HS-27A (cell line): ENCODE results near the gene ADD2.

Source experiments
- DNase-seq: peaks from one replicate; pipeline ENCODE4 v3.0.0-alpha.2; 2012; ENCODE audit warnings: low read depth, missing footprints

The ADD2 gene

DNA sequence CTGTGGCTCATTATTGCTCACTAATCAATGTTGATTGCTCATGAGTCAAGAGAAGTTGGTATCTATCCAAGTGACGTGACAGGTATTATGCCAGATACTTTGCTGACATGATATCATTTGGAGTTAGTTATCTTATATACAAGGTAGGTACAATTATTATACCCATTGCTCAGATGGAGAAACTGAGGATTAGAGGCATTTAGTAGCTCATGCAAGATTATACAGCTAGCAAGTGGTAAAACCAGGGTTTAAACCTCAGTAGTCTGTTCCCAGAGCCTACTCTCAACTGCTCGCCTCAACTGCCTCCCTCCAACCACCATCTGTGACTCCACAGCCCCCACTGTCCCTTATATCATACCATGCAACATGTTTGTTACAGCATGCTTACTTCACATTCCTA lies 16.3 kb upstream of the ADD2 start:
- no peak for DNase-seq

DNA sequence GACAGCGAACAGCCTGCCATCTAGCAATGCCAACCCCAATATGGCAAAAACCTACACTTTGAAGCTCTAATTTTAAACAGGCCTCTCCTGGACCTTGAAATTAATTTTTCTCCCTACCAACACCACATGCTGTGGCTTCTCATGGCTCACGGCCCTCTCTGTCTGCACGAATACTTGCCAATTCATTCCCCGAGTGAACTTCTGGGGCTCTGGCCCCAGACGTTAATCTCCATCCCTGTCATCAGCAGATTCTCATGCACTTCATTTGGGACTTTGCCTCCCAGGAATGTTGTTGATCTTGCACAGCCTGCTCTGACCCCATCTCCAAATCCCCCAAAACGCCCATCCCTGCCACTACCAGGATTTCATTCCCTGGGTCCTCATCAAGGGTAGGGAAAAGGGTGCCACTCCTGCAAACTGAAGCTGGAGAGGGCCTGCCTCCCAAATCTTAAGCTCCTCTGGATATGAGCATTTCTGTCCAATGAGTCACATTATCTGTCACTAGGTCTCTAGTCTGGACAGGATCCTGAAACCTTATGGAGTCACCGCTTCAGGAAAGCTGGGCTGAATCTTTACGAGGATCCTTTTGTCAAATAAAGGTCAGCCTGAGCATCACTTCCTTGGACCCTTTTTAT lies 12.0 kb upstream of the ADD2 start:
- no peak for DNase-seq

DNA sequence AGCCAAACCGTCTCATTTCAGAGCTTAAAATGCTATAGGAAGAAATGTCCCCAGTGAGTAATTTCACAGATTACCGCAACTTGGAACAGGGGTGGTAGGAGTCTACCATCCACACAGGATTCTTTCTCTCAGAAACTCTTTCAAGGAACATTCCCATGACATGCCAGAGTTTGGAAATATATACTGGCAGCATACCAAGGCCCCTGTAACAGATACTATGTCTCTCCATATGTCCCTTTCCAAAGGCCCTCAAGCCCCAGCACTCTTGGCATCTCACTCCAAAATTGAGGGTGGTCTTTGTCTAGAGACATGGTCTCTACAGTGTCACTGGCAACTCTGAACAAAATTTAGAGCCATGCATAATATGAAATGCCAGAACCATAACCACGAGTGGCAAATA lies 11.5 kb upstream of the ADD2 start:
- no peak for DNase-seq

DNA sequence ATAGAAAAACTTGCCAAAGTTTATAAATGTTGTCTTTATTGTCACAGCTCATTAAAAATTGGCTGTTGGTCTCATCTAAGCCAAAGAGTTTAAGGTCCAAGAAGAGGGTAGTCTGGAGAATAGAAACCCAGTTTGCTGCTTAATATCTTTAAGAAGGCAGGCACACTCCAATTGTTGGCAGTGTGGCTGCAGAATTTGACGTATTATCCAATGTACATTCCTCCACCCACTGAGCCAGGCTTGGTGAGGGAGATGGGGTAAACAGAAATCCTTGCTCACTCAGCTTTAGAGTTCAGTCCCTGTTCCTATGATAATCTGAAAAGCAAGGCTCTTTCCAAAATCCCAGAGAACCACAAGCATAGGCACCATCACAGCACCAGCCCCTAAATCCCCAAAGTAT lies 10.7 kb upstream of the ADD2 start:
- DNase-seq = no peak

DNA sequence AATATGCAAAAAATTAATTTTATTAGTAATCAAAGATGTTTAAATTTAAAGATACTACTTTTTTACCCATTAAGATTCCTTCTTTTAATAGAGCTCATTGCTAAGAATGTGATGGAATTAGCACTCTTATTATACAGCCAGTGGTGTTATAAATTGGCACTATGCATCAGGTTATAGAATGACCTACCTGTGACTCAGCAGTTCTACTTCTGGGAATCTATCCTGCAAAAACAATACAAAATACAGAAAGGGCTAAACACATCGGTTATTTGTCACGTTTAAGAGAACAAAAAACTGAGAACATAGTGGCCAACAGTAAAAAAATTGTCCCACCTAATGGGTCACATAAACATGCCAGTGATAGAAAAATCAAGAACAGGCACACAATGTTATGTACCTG lies 9.4 kb upstream of the ADD2 start:
- no peak for DNase-seq

DNA sequence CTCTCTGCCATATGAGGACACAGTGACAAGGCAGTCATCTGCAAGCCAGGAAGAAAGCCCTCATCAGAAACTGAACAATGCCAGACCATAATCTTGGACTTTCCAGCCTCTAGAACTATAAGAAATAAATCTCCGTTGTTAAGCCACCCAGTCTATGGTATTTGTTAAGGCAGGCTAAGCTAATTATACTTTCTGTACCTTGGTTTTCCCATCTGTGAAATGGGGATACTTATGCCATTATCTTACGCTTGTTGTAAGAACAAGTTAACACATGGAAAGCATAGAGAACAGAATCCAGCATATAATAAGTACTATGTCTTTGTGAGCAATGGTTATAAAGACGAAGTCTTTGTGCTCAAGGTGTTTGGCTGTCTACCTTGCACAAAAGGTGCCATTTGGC lies 8.3 kb upstream of the ADD2 start:
- DNase-seq = no peak

DNA sequence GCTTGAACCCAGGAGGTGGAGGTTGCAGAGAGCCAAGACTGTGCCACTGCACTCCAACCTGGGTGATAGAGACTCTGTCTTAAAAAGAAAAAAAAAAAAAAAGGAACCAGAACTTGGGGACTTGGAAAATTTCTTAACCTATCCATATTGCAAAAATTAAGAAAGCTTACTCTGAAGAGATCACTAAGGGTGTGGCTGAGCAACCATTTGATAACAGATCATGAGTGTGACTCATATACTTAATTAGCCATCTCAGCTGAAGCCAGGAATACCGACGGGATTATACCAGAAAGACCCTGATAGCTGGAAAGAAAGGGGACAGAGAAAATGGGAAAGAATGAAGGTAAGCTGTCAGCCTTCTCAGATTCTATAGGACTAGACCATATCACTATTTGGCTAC lies 7.1 kb upstream of the ADD2 start:
- DNase-seq = no peak

DNA sequence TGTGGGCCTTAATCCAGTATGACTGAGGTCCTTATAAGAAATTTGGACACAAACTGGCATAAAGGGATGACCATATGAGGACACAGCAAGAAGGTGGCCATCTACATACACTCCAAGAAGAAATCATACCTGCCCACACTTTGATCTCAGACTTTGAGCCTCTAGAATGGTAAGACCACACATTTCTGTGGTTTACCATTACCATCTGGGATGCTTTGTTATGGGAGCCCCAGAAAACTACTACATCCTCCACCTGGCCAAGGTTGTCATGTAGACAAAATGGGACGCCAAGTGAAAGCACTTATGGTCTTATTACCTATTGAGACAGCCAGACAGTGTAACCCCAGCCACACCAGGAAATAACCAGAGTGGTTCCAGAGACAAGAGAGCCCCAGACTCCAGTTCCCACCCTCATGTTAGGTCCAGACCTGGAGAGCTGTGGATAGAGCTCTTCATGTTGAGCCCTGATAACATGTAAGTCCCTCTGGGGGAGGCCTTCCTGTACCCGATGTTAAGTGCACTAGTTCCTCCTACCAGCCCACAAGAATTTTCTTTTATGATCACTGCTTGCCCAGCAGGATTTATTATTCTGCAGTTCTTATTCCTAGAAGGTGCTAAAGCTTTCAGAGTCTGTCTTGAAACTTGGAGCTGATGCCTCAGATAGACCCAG lies 4.6 kb upstream of the ADD2 start:
- DNase-seq = no peak

DNA sequence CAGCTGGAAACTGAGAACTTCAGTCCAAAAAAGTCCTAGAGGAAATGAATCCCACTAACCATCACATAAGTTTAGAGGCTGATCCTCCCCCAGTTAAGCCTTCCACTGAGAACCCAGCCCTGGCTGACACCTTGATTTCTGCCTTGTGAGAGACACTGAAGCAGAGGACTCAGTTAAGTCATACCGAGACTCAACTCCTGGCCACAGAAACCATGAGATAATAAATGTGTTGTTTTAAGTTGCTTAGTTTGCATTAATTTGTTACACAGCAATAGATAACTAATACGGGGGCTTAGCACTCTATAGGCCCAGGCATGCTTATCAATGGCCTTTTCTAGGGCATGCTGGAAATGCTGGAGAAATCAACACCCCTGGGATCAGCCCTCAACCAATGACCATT lies 3.4 kb upstream of the ADD2 start:
- no peak for DNase-seq

DNA sequence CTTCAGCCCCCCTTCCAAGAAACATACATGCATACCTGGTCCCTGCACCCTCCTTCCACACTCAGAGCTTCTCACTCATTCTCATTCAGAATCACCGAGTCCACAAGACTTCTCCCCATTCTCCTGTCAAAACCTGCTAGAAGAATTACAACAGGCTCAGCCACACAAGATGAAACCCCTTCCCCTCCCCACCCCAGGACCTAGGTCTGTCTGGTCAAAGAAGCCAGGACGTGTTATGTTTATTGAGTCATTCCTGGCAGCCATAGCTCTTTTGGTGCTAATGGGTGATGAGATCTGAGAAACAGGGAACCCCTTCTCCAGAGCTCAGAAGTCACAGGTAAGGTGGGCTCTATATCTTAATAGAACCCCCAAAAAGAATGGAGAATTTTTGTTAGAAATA lies 1.4 kb upstream of the ADD2 start:
- no peak for DNase-seq

DNA sequence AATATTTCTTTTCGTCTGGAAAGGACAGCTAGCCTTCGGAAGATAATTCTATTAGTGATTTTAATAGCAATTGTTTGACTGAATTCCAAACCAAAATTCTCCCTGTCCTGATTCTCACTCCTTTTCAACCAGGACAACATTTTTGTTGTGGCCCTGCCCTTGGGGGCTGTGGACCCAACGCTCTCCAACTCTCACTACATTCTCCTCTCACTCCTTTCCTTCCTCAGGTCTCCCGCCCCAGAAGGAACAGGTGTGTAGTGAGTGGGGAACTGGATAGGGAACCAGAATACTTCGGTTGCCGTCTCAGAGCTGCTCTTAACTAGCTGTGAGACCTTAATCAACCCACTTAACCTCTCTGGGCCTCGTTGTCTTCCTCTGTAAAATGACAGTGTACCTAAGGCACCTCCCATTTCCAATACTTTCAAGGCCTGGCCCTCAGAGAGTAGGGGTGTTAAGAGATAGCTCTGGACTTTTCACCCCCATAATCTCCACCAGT lies 638 bp upstream of the ADD2 start:
- DNase-seq = no peak

DNA sequence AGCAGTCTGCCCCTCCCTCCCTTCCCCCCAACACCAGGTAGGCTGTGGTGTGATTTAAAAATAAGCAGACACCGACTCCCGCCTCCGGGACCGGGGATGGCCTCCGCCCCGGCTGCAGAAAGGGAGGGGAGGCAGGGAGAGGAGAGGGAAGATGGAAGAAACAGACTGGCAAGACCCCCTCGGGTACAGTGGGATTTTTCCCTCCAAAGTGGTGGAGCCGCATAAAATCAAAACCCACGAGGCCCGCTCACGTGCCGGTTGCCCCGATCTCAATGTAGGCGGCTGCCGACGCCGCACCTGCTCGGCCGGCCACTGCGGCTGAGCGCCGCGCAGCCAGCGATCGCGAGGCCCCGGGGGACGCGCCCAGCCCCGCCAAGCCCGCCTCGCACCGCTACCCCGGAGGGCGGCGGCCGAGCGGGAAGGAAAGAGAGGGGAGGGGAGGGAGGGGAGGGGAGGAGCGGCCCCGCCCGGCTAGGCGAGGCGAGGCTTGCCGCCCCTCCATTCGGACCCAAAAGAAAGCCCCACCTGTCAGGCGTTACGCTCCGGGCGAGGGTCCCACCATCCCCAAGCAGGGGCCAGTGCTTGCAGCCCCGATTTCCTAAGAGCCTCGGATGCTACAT lies 811 bp downstream of the ADD2 start:
- DNase-seq = no peak

DNA sequence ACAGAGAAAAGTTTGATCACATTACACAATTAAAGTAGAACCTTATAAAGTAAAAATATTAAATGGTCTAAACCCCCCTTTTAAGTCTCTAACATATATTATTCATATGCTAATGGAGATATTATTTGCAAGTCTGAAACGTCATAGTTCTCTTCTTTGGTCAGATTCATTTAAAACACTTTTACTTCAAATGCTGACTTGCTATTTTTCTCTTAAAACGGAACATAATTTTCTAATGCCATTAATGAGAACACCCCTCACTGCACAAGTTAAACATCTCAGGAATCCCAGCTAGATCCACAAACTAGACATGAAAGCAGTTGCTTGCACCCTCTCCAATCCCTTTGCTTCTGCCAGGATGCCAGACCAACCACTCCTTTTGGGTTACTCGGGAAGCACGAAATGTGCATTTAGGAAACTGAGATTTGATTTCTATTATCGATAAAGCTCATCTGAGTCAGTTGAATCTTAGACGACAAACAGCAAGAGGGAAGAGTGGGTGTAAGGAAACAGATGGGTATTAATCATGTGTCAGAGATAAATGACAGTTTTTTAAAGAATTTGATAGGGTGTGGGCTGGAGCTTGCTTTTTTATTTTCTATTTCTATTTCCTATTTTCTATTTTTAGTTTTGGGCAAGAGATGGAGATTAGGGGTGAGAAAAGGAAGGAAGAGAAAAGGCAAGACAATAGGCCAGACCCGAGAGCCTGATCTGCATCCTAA lies 1.5 kb downstream of the ADD2 start:
- no peak for DNase-seq

DNA sequence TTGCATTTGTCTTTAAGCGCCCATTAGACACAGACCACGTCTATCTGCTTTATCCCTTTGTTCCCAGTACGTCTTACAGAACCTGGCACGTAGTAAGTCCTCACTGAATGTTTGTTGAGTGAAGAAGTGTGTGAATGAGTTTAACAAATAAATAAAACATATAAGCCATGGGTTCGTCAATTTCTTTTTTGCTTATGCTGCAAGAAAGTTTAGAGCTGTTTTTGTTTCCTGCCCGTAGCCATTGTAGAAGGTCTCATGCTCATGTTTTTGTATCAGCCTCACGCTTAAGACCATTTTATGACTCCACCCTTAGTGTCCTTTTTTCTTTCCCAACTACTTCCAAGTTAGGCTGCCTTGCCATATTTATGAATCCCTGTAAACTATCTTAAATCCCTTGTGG lies 2.5 kb downstream of the ADD2 start:
- DNase-seq = no peak

DNA sequence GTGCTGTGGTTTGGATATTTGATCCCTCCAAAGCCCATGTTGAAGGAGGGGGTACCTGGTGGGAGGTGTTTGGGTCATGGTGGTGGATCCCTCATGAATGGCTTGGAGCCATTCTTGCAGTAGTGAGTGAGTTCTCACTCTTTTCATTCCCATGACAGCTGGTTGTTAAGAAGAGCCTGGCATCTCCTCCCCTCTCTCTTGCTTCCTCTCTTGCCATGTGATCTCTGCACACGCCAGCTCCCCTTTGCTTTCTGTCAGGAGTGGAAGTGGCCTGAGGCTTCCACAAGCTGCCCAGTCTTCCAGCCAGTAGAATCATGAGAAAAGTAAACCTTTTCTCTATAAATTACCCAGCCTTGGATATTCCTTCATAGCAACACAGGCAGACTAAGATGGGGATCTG lies 8.6 kb downstream of the ADD2 start:
- DNase-seq = no peak

DNA sequence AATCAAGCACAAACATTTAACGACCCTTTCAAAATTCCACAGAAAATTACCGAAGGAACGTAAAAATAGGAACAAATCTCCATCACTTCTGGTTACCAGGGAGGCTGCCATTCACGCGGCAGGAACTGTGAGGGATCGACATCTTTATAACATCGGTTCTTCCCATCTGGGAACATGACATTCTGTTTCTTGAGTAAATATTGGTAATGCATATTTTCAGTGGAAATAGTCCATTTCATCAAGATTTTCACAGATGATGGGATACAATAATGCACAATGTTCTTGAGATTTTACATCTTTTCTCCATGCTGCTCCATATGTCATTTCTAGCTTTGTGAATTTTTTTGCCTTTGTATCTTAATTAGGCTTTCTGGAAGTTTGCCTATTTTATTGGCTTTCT lies 10.0 kb downstream of the ADD2 start:
- no peak for DNase-seq

DNA sequence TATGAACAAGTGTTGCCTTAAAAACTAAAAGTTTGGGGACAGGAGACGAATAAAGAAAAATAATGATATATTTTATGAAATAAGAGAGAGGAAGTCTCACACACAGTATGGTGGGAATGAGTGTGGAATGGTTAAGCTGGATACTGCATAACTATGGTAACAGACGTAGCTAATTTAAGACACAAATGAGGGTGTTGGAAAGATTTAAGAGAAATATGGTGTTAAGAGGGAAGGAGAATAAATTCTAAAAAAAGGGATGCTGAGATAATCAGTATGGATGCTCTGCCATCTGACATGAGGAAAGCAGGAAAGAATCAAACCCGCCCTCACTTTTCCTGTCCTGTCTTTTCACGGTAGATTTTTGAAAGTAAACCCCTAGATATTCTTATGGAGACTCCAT lies 10.6 kb downstream of the ADD2 start:
- no peak for DNase-seq

DNA sequence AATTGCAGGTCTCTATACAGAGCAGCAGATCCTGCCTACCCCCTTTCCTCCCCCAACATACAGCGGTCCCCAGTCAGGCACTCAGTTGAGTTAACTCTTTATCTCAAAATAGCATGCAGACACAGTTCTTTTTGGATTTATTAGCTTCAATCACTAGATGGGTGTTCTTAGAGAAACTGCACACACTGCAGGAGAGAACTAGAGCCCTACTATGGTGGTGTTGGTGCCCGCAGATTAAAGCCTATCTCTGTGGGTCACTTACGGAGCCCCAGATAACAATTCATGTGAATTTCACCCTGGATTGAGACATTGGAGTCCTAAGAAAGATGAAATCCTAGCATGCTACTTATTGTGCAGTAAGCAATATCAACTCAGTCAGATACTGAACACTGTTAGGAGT lies 11.9 kb downstream of the ADD2 start:
- no peak for DNase-seq

DNA sequence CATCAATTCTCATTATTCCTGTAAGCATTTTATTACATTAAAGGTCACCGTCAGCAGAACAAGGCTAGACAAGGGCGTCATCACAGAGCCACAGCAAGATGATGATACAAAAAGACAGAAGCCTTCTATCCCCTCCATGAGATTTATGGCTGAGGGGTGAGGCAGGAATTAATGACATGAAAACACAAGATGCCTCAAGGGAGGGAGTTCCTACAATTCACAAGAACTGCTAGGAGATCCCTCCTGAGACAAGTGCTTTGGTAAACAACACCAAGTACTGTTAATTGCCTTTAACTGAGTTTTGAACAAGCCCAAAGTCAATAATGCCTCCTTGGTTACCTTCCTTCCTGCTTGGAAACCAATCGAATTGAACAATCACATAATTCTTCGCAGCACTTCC lies 14.1 kb downstream of the ADD2 start:
- DNase-seq = no peak

DNA sequence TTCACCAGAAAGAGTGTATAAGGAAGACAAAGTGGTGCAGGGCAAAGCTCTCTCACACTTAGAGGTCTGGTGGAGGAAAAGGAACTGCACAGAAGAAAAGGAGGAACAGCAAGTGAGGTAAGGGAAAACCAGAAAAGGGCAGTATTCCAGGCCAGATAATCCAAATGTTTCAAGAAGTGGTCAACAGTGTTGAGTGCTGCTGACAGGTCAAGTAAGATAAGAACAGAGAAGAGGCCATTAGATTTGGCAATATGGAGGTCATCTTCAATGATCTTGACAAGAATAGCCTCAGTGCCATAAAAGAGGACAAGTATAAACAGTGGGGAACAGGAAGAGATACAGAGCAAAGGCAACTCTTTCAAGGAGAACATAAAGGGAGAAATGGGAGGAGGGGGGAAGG lies 15.0 kb downstream of the ADD2 start:
- DNase-seq = no peak

DNA sequence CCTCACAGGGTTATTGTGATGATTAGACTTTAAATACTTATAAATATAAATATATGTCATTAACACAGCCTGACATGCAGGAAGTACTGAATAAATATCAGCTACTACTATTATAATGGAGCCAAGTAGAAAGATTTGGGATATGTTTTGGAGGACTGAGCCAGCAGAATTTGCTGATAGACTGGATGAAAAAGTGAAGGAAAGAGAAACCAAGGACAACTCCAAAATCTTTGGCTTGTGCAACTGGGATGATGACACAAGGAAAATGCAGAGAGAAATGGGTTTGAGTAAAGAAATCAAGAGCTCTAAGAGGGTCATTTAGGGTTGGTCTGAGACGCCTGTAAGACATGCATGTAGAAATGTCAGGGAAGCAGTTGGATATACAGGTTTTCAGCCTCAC lies 15.6 kb downstream of the ADD2 start:
- DNase-seq = no peak

DNA sequence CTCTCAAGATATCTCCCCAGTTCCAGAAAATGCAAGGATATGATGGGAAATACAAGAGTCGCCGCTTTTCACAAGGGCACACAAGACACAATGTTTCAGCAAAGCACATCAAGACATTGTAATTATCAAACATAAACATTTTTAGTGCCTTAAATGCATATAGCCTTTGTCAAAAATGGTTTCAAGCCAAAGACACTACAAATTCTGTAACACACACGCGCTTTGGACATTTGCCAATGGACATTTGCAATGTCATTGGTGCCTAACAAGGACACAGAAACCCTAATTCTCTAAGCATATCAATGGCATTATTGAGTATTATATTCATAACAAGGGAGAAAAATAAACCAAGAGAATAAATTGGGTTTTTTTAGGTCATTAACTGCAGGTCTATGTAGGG lies 16.1 kb downstream of the ADD2 start:
- no peak for DNase-seq

DNA sequence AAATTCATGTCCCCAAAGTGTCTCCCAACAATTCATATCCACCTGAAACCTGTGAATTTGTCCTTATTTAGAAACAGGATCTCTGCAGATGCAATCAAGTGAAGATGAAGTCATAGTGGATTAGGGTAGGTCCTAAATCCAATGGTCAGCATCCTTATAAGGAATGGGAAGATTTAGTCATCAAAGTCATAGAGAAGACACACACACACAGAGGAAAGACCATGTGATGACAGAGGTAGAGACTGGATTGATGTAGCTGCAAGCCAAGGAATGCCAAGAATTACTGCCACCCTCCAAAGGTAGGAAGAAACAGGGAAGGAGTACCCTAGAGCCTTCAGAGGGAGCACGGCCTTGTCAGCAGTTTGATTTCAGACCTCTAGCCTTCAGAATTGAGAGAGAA lies 17.7 kb downstream of the ADD2 start:
- no peak for DNase-seq
